ENCODE data around the gene HOXC9.

- no peak for TF ChIP-seq TAF1 (IDR thresholded peaks at IDR 0.05; ENCODE audit: borderline replicate concordance, low read depth, low read length)
- no peak for TF ChIP-seq POLR2AphosphoS5 (IDR thresholded peaks at IDR 0.05; ENCODE audit: low read depth, low read length)
- no peak for TF ChIP-seq CTCF (IDR thresholded peaks at IDR 0.05)
- TF ChIP-seq USF2 (IDR thresholded peaks at IDR 0.05; ENCODE audit: borderline replicate concordance, low read depth, low read length) = no peak
- TF ChIP-seq NRF1 (IDR thresholded peaks at IDR 0.05; ENCODE audit: low read depth, low read length) = no peak
- TF ChIP-seq EP300 (IDR thresholded peaks at IDR 0.05; ENCODE audit: borderline replicate concordance in 1 of 2, low read depth in 1 of 2, low read length in 1 of 2) = no peak
- TF ChIP-seq TCF12 (IDR thresholded peaks at IDR 0.05) = no peak
- TF ChIP-seq, protein P1, sequence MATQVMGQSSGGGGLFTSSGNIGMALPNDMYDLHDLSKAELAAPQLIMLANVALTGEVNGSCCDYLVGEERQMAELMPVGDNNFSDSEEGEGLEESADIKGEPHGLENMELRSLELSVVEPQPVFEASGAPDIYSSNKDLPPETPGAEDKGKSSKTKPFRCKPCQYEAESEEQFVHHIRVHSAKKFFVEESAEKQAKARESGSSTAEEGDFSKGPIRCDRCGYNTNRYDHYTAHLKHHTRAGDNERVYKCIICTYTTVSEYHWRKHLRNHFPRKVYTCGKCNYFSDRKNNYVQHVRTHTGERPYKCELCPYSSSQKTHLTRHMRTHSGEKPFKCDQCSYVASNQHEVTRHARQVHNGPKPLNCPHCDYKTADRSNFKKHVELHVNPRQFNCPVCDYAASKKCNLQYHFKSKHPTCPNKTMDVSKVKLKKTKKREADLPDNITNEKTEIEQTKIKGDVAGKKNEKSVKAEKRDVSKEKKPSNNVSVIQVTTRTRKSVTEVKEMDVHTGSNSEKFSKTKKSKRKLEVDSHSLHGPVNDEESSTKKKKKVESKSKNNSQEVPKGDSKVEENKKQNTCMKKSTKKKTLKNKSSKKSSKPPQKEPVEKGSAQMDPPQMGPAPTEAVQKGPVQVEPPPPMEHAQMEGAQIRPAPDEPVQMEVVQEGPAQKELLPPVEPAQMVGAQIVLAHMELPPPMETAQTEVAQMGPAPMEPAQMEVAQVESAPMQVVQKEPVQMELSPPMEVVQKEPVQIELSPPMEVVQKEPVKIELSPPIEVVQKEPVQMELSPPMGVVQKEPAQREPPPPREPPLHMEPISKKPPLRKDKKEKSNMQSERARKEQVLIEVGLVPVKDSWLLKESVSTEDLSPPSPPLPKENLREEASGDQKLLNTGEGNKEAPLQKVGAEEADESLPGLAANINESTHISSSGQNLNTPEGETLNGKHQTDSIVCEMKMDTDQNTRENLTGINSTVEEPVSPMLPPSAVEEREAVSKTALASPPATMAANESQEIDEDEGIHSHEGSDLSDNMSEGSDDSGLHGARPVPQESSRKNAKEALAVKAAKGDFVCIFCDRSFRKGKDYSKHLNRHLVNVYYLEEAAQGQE (IDR thresholded peaks at IDR 0.05; ENCODE audit: low read depth, low read length) = no peak
- TF ChIP-seq EZH2phosphoT487 (IDR thresholded peaks at IDR 0.05; ENCODE audit: borderline replicate concordance, low read depth) = no peak
Measured at GRCh38 chr12:53963434-53964314, 36.3 kb upstream of the HOXC9 start.

Data from SK-N-SH (cell line).